ENCODE data around the gene BRINP2. TPM values are rescaled to one million over a fixed set of nuclear protein-coding genes. Genes with fewer than 3 reads are reported as not detected.

Gene BRINP2
- total and polyA plus RNA-seq, 2 of the 13 experiments (the other 11 are each of a cell fraction or from before 2014, with no cell fraction given): 0.08 to 0.20 TPM

DNA sequence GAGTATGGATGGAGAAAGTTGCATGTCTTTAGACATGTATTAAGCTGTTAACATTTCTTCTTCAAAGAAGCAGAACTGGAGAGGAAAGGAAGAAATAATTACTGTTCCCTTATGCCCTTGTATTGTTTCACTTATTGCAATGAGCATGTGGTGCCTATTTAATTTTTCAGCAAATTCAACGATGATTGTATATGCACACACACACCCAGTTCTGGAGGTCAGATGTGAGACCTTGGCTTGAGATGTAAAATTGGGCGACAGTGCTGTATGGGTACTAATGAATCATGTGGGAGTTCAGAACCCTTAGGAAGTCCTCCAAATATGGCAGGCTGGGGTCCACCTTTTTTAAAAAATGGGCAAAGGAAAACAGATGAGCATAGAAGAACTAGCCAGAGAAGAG, 27.5 kb downstream of the BRINP2 start:
- Histone ChIP-seq H3K27me3 (ENCODE audit: control insufficient read depth in 1 of 2, insufficient read depth in 2 of 2, low read length in 2 of 2) (no peaks in the 10 kb centered on the region), H3K27ac (ENCODE audit: extremely low read length, insufficient read depth, low read length) (no peak overlapping the region), H3K4me3 (replicated peaks in 1 of 3; ENCODE audit: insufficient read depth in 1 of 3, low read depth in 2 of 3, low read length in 3 of 3) (no peak overlapping the region), H3K9ac (ENCODE audit: insufficient read depth, low read depth, low read length) (no peak overlapping the region), H3K4me2 (ENCODE audit: low read depth, low read length) (no peak overlapping the region), H2AFZ (ENCODE audit: low read length) (no peak overlapping the region), H4K20me1 (ENCODE audit: insufficient read depth, low read length) (no peaks in the 10 kb centered on the region), H3K79me2 (ENCODE audit: insufficient read depth, low read length) (no peaks in the 10 kb centered on the region), H3K9me3 (ENCODE audit: low read length) (no peaks in the 10 kb centered on the region), H3K36me3 (replicated peaks in 1 of 2; ENCODE audit: control insufficient read depth in 1 of 2, insufficient read depth in 2 of 2, low read length in 2 of 2) (no peaks in the 10 kb centered on the region), H3K4me1 (ENCODE audit: insufficient read depth, low read length) (no peaks in the 10 kb centered on the region)
- DNase-seq (ENCODE audit: low spot score) (no peak), FAIRE-seq (no peak), ATAC-seq (no peak)
- 19% methylated on average over 2 of the region's 2 CpGs for WGBS (ENCODE audit: low lambda C conversion rate)
- POLR2A ChIA-PET: no interaction called here
- CTCF ChIA-PET (ENCODE audit: low intra/inter-chr PET ratio, low total read pairs): no interaction called here
- no TSS peak for BruUV-seq (replicated peaks)
- intact Hi-C loops (cut with micrococcal nuclease; ENCODE audit: unreplicated experiment) (no loop called here), in situ Hi-C loops (cut with HindIII; ENCODE audit: extremely low pct_ligation_motif_present, low pct_unique_long_range_greater_than_20kb) (no loop called here)
- TF ChIP-seq REPIN1 (CRISPR knock-in tag; IDR thresholded peaks at IDR 0.05; ENCODE audit: borderline replicate concordance, low read depth) (no peak), ZNF607 (CRISPR knock-in tag; IDR thresholded peaks at IDR 0.05; ENCODE audit: borderline replicate concordance) (no peak), KLF11 (CRISPR knock-in tag; IDR thresholded peaks at IDR 0.05) (no peak), SKIL (CRISPR knock-in tag; IDR thresholded peaks at IDR 0.05; ENCODE audit: borderline replicate concordance) (no peak), DMTF1 (CRISPR knock-in tag; IDR thresholded peaks at IDR 0.05) (no peak), ZNF430 (CRISPR knock-in tag; IDR thresholded peaks at IDR 0.05) (no peak), ZBED4 (CRISPR knock-in tag; IDR thresholded peaks at IDR 0.05; ENCODE audit: borderline replicate concordance) (no peak), ZNF777 (CRISPR knock-in tag; IDR thresholded peaks at IDR 0.05) (no peak), ZNF687 (CRISPR knock-in tag; IDR thresholded peaks at IDR 0.05) (no peak)
